Keratinocyte (primary cell): Measurements from ENCODE around the gene HYAL1. TPM values are rescaled to one million over a fixed set of nuclear protein-coding genes. Genes with fewer than 3 reads are reported as not detected.

Experiments used
- DNase-seq: peaks from one replicate; pipeline ENCODE4 v3.0.0-alpha.2; 2011; ENCODE audit warnings: low read depth, missing footprints, low spot score
- FAIRE-seq: peaks from 2 replicates; lab custom pipeline; 2011; peaks lifted over from hg19 to GRCh38; lab: Jason Lieb, UNC
- H2AFZ ChIP-seq: 2 replicates; pipeline ENCODE4 v1.6.0; 2012; ENCODE audit warnings: low read length, control low read depth, inconsistent platforms; ENCODE audit not compliant: control insufficient read depth
- H3K27ac ChIP-seq: 2 replicates; pipeline ENCODE4 v1.5.1; 2011; ENCODE audit warnings: low read length; ENCODE audit not compliant: control insufficient read depth, insufficient read depth
- H3K27me3 ChIP-seq: 3 replicates; pipeline ENCODE4 v1.6.0; 2011; ENCODE audit warnings: low read length; ENCODE audit not compliant: control insufficient read depth, insufficient read depth; ENCODE audit errors: extremely low read depth
- H3K36me3 ChIP-seq, 2 experiments: 2 replicates in 1 of 2; 3 replicates in 1 of 2; pipeline ENCODE4 v1.5.1; 2011; ENCODE audit warnings: low read length in 2 of 2, mild to moderate bottlenecking in 1 of 2; ENCODE audit not compliant: control insufficient read depth in 2 of 2, insufficient read depth in 2 of 2; ENCODE audit errors: extremely low read depth in 1 of 2
- H3K4me1 ChIP-seq: 3 replicates; pipeline ENCODE4 v1.5.1; 2011; ENCODE audit warnings: low read length; ENCODE audit not compliant: control insufficient read depth, insufficient read depth; ENCODE audit errors: extremely low read depth
- H3K4me2 ChIP-seq: 3 replicates; pipeline ENCODE4 v1.6.0; 2011; ENCODE audit warnings: low read depth, low read length; ENCODE audit not compliant: control insufficient read depth, insufficient read depth; ENCODE audit errors: extremely low read depth
- H3K4me3 ChIP-seq, 3 experiments: fragments of 200-600 bp in 1 of 3; sonication (generic) in 1 of 3; 2 replicates in 2 of 3; 3 replicates in 1 of 3; pipeline ENCODE4 v1.5.1; 2011 to 2016; ENCODE audit warnings: low read length in 3 of 3, mild to moderate bottlenecking in 3 of 3, control low read depth in 2 of 3, inconsistent platforms in 1 of 3, low read depth in 1 of 3, mixed read lengths in 1 of 3, mixed run types in 1 of 3, moderate library complexity in 1 of 3; ENCODE audit not compliant: control insufficient read depth in 2 of 3, insufficient read depth in 2 of 3; ENCODE audit errors: extremely low read depth in 1 of 3
- H3K79me2 ChIP-seq: 2 replicates; pipeline ENCODE4 v1.6.0; 2012; ENCODE audit warnings: low read length; ENCODE audit not compliant: control insufficient read depth, insufficient read depth
- H3K9ac ChIP-seq: 3 replicates; pipeline ENCODE4 v1.6.0; 2011; ENCODE audit warnings: low read length; ENCODE audit not compliant: control insufficient read depth, insufficient read depth; ENCODE audit errors: extremely low read depth
- H3K9me1 ChIP-seq: 3 replicates; pipeline ENCODE4 v1.6.0; 2011; ENCODE audit warnings: low read length; ENCODE audit not compliant: control insufficient read depth, insufficient read depth; ENCODE audit errors: extremely low read depth
- H3K9me3 ChIP-seq: 2 replicates; pipeline ENCODE4 v1.5.1; 2012; ENCODE audit warnings: low read depth, low read length; ENCODE audit not compliant: control insufficient read depth
- H4K20me1 ChIP-seq: 3 replicates; pipeline ENCODE4 v1.6.0; 2011; ENCODE audit warnings: low read length; ENCODE audit not compliant: control insufficient read depth, insufficient read depth; ENCODE audit errors: extremely low read depth
- CTCF ChIP-seq, 3 experiments: IDR thresholded peaks in 1 of 3; conservative IDR thresholded peaks in 1 of 3; optimal IDR thresholded peaks in 1 of 3; 2 replicates in 2 of 3; 3 replicates in 1 of 3; pipeline versions ENCODE3 to v1.5.1; 2011; ENCODE audit warnings: low read length in 3 of 3, mild to moderate bottlenecking in 3 of 3, moderate library complexity in 2 of 3, control low read depth in 1 of 3, inconsistent platforms in 1 of 3; ENCODE audit not compliant: insufficient read depth in 2 of 3; ENCODE audit errors: extremely low read depth in 1 of 3
- EZH2 ChIP-seq: IDR thresholded peaks from one replicate; pipeline ENCODE4 v1.6.1; 2012; ENCODE audit warnings: inconsistent platforms, mild to moderate bottlenecking, low read length, moderate library complexity
- dilution Hi-C: fragments of 300-500 bp; cut with MboI; formaldehyde crosslinking; loops from one replicate; pipeline ENCODE4 v1.7.0; 2020; ENCODE audit warnings: low sequenced_read_pairs; ENCODE audit not compliant: extremely low pct_ligation_motif_present
- polyA plus RNA-seq, 5 experiments: library from polyadenylated mRNA; depleted of rRNA in 3 of 5; stranded (reverse) in 3 of 5; stranded (forward) in 1 of 5; unstranded in 1 of 5; fragments of >200 nt; gene quantifications; 1 replicate in 1 of 5; 2 replicates in 3 of 5; 3 replicates in 1 of 5; pipeline versions ENCODE4 v1.2.1 to v1.2.3, GENCODE V29; 2011 to 2012; ENCODE audit warnings: missing spikeins in 2 of 5, low read depth in 1 of 5, low replicate concordance in 1 of 5

Gene HYAL1
- polyA plus RNA-seq, 1 donor (not counting 4 experiments of a cell fraction or from before 2014, with no cell fraction given) = 13.9 TPM

DNA sequence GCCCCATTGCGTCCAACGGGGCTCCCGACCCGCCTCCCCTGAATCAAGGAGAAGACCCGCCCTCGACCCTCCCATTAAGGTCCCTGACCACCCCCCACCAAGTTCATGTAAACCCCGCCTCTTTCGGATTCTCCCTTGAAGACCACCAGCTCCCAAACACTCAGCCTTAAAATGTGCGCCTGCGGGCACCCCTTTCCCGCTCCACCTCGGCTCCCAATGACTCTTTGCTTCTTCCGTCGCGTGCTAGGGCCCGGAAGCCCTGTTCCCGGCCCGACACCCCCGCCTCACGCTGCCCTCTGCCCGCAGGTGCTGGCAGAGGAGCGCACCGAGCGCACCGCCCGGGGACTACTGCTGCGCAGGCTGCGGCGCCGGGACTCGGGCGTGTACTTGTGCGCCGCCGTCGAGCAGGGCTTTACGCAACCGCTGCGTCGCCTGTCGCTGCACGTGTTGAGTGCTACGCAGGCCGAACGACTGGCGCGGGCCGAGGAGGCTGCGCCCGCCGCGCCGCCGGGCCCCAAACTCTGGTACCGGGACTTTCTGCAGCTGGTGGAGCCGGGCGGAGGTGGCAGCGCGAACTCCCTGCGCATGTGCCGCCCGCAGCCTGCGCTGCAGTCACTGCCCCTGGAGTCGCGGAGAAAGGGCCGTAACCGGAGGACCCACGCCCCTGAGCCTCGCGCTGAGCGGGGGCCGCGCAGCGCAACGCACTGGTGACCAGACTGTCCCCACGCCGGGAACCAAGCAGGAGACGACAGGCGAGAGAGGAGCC, 27.2 kb downstream of the HYAL1 start:
- dilution Hi-C loops = no loop called here
- H3K36me3 ChIP-seq = no peaks in the 10 kb centered on the region
- TF ChIP-seq EZH2 = peak; percentile 49
- TF ChIP-seq CTCF (optimal IDR thresholded peaks at IDR 0.05 in 1 of 3, IDR thresholded peaks at IDR 0.05 in 1 of 3, conservative IDR thresholded peaks at IDR 0.05 in 1 of 3; ENCODE audit: extremely low read depth in 1 of 3, insufficient read depth in 2 of 3, low read length in 3 of 3) = no peak
- H2AFZ ChIP-seq = no peak overlapping the region
- no peak overlapping the region for H3K9ac ChIP-seq
- peaks cover 40% of the 10 kb centered on the region for H3K27me3 ChIP-seq
- peaks cover 3% of the 10 kb centered on the region for H3K4me1 ChIP-seq
- H3K27ac ChIP-seq = no peak overlapping the region
- no peaks in the 10 kb centered on the region for H3K9me3 ChIP-seq
- no peaks in the 10 kb centered on the region for H3K9me1 ChIP-seq
- H4K20me1 ChIP-seq = no peaks in the 10 kb centered on the region
- no peaks in the 10 kb centered on the region for H3K79me2 ChIP-seq
- DNase-seq (no peak), FAIRE-seq (no peak)
- H3K4me3 ChIP-seq = no peak overlapping the region
- no peak overlapping the region for H3K4me2 ChIP-seq

- no peak overlapping the region for H2AFZ ChIP-seq
- no peak overlapping the region for H3K4me3 ChIP-seq
- TF ChIP-seq EZH2 (peak; percentile 63), CTCF (optimal IDR thresholded peaks at IDR 0.05 in 1 of 3, IDR thresholded peaks at IDR 0.05 in 1 of 3, conservative IDR thresholded peaks at IDR 0.05 in 1 of 3; ENCODE audit: extremely low read depth in 1 of 3, insufficient read depth in 2 of 3, low read length in 3 of 3) (no peak)
- no peak overlapping the region for H3K4me2 ChIP-seq
- H3K27me3 ChIP-seq = peaks cover 40% of the 10 kb centered on the region
- dilution Hi-C loops = no loop called here
- DNase-seq (no peak), FAIRE-seq (no peak)
- no peaks in the 10 kb centered on the region for H3K9me1 ChIP-seq
- H4K20me1 ChIP-seq = no peaks in the 10 kb centered on the region
- H3K9ac ChIP-seq = no peak overlapping the region
- no peaks in the 10 kb centered on the region for H3K36me3 ChIP-seq
- peaks cover 8% of the 10 kb centered on the region for H3K4me1 ChIP-seq
- H3K79me2 ChIP-seq = no peaks in the 10 kb centered on the region
- H3K9me3 ChIP-seq = no peaks in the 10 kb centered on the region
- no peak overlapping the region for H3K27ac ChIP-seq
Observed at GRCh38 chr3:50275141-50275995, 28.0 kb downstream of the HYAL1 start.
